Mammary microvascular endothelial cell (primary cell): ENCODE data around the gene SYCP2. TPM values are rescaled to one million over a fixed set of nuclear protein-coding genes. Genes with fewer than 3 reads are reported as not detected.

Source experiments
- total RNA-seq: library from RNA; depleted of rRNA; stranded (reverse); fragments of >200 nt; gene quantifications from 2 replicates; pipeline ENCODE4 v1.2.3, GENCODE V29; 2015

Gene SYCP2, protein sequence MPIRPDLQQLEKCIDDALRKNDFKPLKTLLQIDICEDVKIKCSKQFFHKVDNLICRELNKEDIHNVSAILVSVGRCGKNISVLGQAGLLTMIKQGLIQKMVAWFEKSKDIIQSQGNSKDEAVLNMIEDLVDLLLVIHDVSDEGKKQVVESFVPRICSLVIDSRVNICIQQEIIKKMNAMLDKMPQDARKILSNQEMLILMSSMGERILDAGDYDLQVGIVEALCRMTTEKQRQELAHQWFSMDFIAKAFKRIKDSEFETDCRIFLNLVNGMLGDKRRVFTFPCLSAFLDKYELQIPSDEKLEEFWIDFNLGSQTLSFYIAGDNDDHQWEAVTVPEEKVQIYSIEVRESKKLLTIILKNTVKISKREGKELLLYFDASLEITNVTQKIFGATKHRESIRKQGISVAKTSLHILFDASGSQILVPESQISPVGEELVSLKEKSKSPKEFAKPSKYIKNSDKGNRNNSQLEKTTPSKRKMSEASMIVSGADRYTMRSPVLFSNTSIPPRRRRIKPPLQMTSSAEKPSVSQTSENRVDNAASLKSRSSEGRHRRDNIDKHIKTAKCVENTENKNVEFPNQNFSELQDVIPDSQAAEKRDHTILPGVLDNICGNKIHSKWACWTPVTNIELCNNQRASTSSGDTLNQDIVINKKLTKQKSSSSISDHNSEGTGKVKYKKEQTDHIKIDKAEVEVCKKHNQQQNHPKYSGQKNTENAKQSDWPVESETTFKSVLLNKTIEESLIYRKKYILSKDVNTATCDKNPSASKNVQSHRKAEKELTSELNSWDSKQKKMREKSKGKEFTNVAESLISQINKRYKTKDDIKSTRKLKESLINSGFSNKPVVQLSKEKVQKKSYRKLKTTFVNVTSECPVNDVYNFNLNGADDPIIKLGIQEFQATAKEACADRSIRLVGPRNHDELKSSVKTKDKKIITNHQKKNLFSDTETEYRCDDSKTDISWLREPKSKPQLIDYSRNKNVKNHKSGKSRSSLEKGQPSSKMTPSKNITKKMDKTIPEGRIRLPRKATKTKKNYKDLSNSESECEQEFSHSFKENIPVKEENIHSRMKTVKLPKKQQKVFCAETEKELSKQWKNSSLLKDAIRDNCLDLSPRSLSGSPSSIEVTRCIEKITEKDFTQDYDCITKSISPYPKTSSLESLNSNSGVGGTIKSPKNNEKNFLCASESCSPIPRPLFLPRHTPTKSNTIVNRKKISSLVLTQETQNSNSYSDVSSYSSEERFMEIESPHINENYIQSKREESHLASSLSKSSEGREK (N-terminal part only)
- 0.13 and 0.30 TPM in 2 replicates for total RNA-seq

DNA sequence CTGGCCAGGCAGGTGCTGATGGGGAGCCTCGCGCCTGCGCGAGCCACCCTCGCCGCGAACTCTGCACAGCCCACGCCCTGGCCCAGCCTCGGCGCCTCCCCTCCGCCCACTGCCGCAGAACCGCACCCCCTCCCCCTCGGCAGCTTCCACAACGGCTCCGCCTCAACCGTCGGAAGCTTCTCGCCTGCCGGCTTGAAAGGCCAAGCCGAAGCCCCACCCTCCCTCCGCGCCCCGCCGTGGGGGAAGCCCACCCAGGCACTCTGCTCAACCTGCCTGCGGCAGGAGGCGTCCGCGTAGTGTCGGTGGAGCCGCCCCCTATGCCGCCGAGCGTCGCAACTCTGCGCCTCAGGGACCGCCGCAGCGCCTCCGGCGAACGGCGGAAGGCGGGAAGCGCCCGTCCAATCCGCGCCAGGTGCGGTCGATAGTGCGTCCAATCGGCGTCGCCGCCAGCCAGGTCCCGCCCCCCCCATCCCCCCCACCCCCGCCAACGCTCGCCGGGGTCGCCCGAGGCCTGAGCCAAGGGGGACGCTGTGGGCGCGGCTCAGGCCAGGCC lies at the start of gene SYCP2:
Gene SYCP2, minus strand, starts transcription at position 342 of the 553 bp plus-strand sequence. CDS start 11,224 bp downstream, outside the sequence.

DNA sequence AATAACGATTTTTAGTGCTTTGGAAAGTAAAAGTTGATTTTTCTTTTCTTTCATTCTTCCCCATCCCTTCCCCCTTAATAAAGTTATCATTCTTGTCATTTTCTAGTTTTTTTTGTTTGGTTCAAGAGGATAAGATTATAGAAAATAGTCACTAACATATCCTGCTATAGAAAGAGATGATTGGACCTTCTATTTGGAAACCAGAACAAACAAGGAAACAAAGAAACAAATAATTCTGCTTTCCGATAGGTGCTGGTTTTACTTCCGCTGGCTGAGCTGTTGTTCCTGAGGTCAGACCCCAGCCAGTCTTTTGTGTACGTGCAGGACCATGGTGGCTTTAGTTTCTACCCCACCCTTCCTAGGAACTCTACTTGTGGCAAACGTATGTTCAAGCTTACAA lies 24.7 kb upstream of the SYCP2 start, which contains the start of gene CDH26:
Gene CDH26, plus strand, starts transcription at position 301 of the 400 bp plus-strand sequence. CDS start 304 bp downstream, outside the sequence.

DNA sequence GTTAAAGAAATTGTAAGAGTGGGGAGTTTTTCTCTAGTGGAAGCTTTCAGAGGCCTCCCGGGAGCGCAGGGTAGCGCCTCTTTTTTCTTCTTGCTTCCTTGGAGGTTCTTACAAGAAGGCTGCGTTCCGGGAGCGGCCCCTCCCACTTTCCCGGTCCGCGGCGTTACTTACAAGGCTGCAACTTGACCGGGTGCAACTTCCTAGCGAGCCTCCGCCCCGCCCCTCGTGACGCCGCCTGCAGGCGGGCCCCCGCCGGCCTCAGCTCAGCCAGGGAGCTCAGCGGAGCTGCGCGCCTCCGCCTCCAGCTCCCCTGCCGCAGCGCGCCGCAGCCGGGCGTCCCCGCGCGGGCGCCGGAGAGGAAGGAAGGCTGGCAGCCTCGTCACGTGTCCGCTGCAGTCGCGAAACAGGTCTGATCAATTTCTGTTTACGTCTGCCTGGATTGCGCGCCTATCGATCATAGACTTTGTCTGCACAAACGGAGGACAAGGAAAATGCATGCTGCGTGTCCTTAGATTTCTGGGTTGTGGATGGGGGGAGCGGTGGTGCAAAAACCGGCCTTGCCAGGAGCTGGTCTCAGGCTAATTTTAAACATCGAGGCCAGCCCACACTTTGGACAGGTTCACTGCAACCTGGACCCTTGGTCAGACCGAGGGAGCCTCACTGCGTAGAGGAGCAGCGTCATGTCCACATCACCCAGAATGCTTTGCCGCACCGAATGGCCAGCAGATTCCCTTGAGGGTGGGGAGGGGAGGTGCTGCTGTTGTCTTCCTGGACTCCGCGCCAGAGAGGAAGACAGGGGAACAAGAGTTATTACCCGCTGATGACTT lies 6.9 kb upstream of the SYCP2 start, which contains the start of the genes FAM217B and PPP1R3D:
Gene FAM217B, plus strand, starts transcription at position 261 of the 827 bp plus-strand sequence. CDS start 3,555 bp downstream, outside the sequence.
Gene PPP1R3D, minus strand, starts transcription at position 177 of the 827 bp plus-strand sequence. CDS start 374 bp downstream, outside the sequence.

Other genes starting within 250 kb of the SYCP2 start
- 4.7 and 5.0 TPM in 2 replicates for gene PPP1R3D, start 6.7 kb upstream of the SYCP2 start, total RNA-seq
- 3.2 and 4.1 TPM in 2 replicates for gene FAM217B, start 6.8 kb upstream of the SYCP2 start, total RNA-seq
- gene CDH26, start 24.8 kb upstream of the SYCP2 start, total RNA-seq, result under 0.01 TPM in 1 of 2 replicates, not detected in the other